GM18519 (cell line): ENCODE data around the gene DYNC1H1.

Source experiments
- ATAC-seq: cut with Tn5 transposase; IDR thresholded peaks from one replicate; pipeline ENCODE4 v1.9.1; 2021; ENCODE audit warnings: mild to moderate bottlenecking, moderate library complexity; ENCODE audit not compliant: unreplicated experiment, low FRiP score

Gene DYNC1H1

GRCh38 chr14:102084931-102085330 is 120.6 kb downstream of the DYNC1H1 start:
- no peak for ATAC-seq

- no peak for ATAC-seq
Measured at GRCh38 chr14:102085488-102085887, 121.1 kb downstream of the DYNC1H1 start.

GRCh38 chr14:102085948-102086708 is 121.8 kb downstream of the DYNC1H1 start:
- ATAC-seq, result peak; percentile 7

- ATAC-seq, result no peak
Measured at GRCh38 chr14:102086709-102086971, 122.3 kb downstream of the DYNC1H1 start.

- ATAC-seq, result peak; percentile 66
Measured at GRCh38 chr14:102086972-102087761, 122.8 kb downstream of the DYNC1H1 start, which contains the start of gene HSP90AA1. Gene HSP90AA1, minus strand, starts transcription at chr14:102087044. Its CDS starts 666 bp downstream, at chr14:102086378.

GRCh38 chr14:102087762-102088011 is 123.3 kb downstream of the DYNC1H1 start:
- no peak for ATAC-seq

- no peak for ATAC-seq
Measured at GRCh38 chr14:102088012-102088792, 123.8 kb downstream of the DYNC1H1 start.

- no peak for ATAC-seq
Measured at GRCh38 chr14:102089621-102090343, 125.4 kb downstream of the DYNC1H1 start.

- no peak for ATAC-seq
Measured at GRCh38 chr14:102090713-102091112, 126.3 kb downstream of the DYNC1H1 start.

GRCh38 chr14:102092806-102093205 is 128.4 kb downstream of the DYNC1H1 start:
- no peak for ATAC-seq

- no peak for ATAC-seq
Measured at GRCh38 chr14:102094101-102094500, 129.7 kb downstream of the DYNC1H1 start.

GRCh38 chr14:102095231-102095870 is 131.0 kb downstream of the DYNC1H1 start:
- ATAC-seq, result no peak

- ATAC-seq, result no peak
Measured at GRCh38 chr14:102095871-102096568, 131.6 kb downstream of the DYNC1H1 start.

- ATAC-seq, result no peak
Measured at GRCh38 chr14:102096569-102097188, 132.3 kb downstream of the DYNC1H1 start.

GRCh38 chr14:102097441-102098135 is 133.2 kb downstream of the DYNC1H1 start:
- ATAC-seq, result no peak

- no peak for ATAC-seq
Measured at GRCh38 chr14:102103062-102103695, 138.8 kb downstream of the DYNC1H1 start.

- no peak for ATAC-seq
Measured at GRCh38 chr14:102105369-102105768, 141.0 kb downstream of the DYNC1H1 start.
